GM21526 (cell line): Measurements from ENCODE around the gene PGGT1B.
A peak's percentile ranks its signal among the peaks of the same experiment; 100 is the strongest.

Source experiments
- ATAC-seq: cut with Tn5 transposase; IDR thresholded peaks from one replicate; pipeline ENCODE4 v1.9.1; 2021; ENCODE audit warnings: moderate library complexity; ENCODE audit not compliant: unreplicated experiment, low FRiP score

PGGT1B gene

GRCh38 chr5:115186794-115187193 lies 75.9 kb downstream of the PGGT1B start:
- ATAC-seq, result no peak

- ATAC-seq, result no peak
These were observed 77.9 kb downstream of the PGGT1B start for GRCh38 chr5:115184770-115185169.

- ATAC-seq, result no peak
These were observed 80.9 kb downstream of the PGGT1B start for GRCh38 chr5:115181757-115182156.

GRCh38 chr5:115180165-115180709 lies 82.4 kb downstream of the PGGT1B start:
- peak; percentile 69 for ATAC-seq

- peak; percentile 29 for ATAC-seq
These were observed 83.1 kb downstream of the PGGT1B start for GRCh38 chr5:115179394-115180164.

GRCh38 chr5:115179030-115179393 lies 83.7 kb downstream of the PGGT1B start:
- no peak for ATAC-seq

GRCh38 chr5:115170929-115171510 lies 91.7 kb downstream of the PGGT1B start:
- ATAC-seq, result no peak

- peak; percentile 46 for ATAC-seq
These were observed 92.3 kb downstream of the PGGT1B start for GRCh38 chr5:115170134-115170928.

GRCh38 chr5:115169487-115170133 lies 93.1 kb downstream of the PGGT1B start, which contains the start of gene TRIM36:
Gene TRIM36 (minus strand): TSS chr5:115169908. CDS start chr5:115169634, 274 bp downstream.
- peak; percentile 99 for ATAC-seq

- ATAC-seq, result peak; percentile 2
These were observed 93.7 kb downstream of the PGGT1B start for GRCh38 chr5:115168829-115169486.

GRCh38 chr5:115166744-115167393 lies 95.8 kb downstream of the PGGT1B start:
- ATAC-seq, result no peak

- no peak for ATAC-seq
These were observed 96.9 kb downstream of the PGGT1B start for GRCh38 chr5:115165790-115166189.

- no peak for ATAC-seq
These were observed 101.7 kb downstream of the PGGT1B start for GRCh38 chr5:115160975-115161475.
